SK-N-SH (cell line): ENCODE measurements around the gene CUL1. TPM values are rescaled to one million over a fixed set of nuclear protein-coding genes. Genes with fewer than 3 reads are reported as not detected.
"Not testable (repeated sequence)": the region's sequence is repeated elsewhere in the genome, so short reads cannot be mapped to it uniquely, and the experiment has no call there.

Experiments
- CTCF ChIA-PET: fragments of 300-600, 350-600 bp; formaldehyde crosslinking; extraction: SDS; loops from one replicate; lab custom pipeline; 2021; lab: Yijun Ruan, JAX
- POLR2A ChIA-PET: fragments of 350-600 bp; sonication (Branson Sonifier 250); formaldehyde crosslinking; extraction: SDS; loops from one replicate; lab custom pipeline; 2020; ENCODE audit warnings: antibody characterized with exemption, inconsistent platforms; lab: Yijun Ruan, JAX
- DNase-seq: peaks from one replicate; pipeline ENCODE4 v3.0.0; 2012
- H2AFZ ChIP-seq: fragments of 200-600 bp; sonication (generic); 2 replicates; pipeline ENCODE4 v1.8.1; 2016; ENCODE audit warnings: antibody characterized with exemption, mild to moderate bottlenecking, low read depth
- H3F3A ChIP-seq: fragments of 200-600 bp; sonication (generic); replicated peaks from 2 replicates; pipeline ENCODE3; 2016; ENCODE audit warnings: antibody characterized with exemption, mild to moderate bottlenecking; ENCODE audit not compliant: insufficient read depth
- H3K27ac ChIP-seq, 2 experiments: fragments of 200-500 bp in 1 of 2; fragments of 200-600 bp in 1 of 2; sonication (Bioruptor generic) in 1 of 2; sonication (generic), shearing (Covaris generic) in 1 of 2; 2 replicates each; pipeline versions ENCODE4 v1.5.1 to v1.6.1; 2014 to 2016; ENCODE audit warnings: low read depth in 2 of 2, inconsistent platforms in 1 of 2, low read length in 1 of 2, mild to moderate bottlenecking in 1 of 2, mixed read lengths in 1 of 2
- H3K27me3 ChIP-seq: fragments of 200-600 bp; sonication (generic), shearing (Covaris generic); 2 replicates; pipeline ENCODE4 v1.6.1; 2016; ENCODE audit warnings: mixed run types; ENCODE audit not compliant: insufficient read depth
- H3K36me3 ChIP-seq, 2 experiments: fragments of 200-500 bp in 1 of 2; fragments of 200-600 bp in 1 of 2; sonication (Bioruptor generic) in 1 of 2; sonication (generic) in 1 of 2; replicated peaks in 1 of 2; 2 replicates each; pipeline versions ENCODE3 to v1.5.1; 2014 to 2016; ENCODE audit warnings: low read length in 1 of 2, mild to moderate bottlenecking in 1 of 2; ENCODE audit not compliant: insufficient read depth in 2 of 2, control insufficient read depth in 1 of 2
- H3K4me1 ChIP-seq, 2 experiments: fragments of 200-500 bp in 1 of 2; fragments of 200-600 bp in 1 of 2; sonication (Bioruptor generic) in 1 of 2; sonication (generic), shearing (Covaris generic) in 1 of 2; 2 replicates each; pipeline versions ENCODE4 v1.5.1 to v1.6.1; 2014 to 2016; ENCODE audit warnings: low read depth in 1 of 2, low read length in 1 of 2, mixed run types in 1 of 2; ENCODE audit not compliant: insufficient read depth in 2 of 2, control insufficient read depth in 1 of 2
- H3K4me2 ChIP-seq: fragments of 200-600 bp; sonication (generic), shearing (Covaris generic); 2 replicates; pipeline ENCODE4 v1.6.1; 2017; ENCODE audit warnings: mixed run types
- H3K4me3 ChIP-seq, 2 experiments: fragments of 200-500 bp in 1 of 2; fragments of 200-600 bp in 1 of 2; sonication (Bioruptor generic) in 1 of 2; sonication (generic), shearing (Covaris generic) in 1 of 2; 2 replicates each; pipeline versions ENCODE4 v1.5.1 to v1.8.1; 2014 to 2016; ENCODE audit warnings: low read depth in 2 of 2, inconsistent platforms in 1 of 2, low read length in 1 of 2, mild to moderate bottlenecking in 1 of 2, mixed read lengths in 1 of 2, moderate library complexity in 1 of 2
- H3K79me2 ChIP-seq: fragments of 200-600 bp; sonication (generic); 2 replicates; pipeline ENCODE4 v1.8.1; 2017; ENCODE audit warnings: mild to moderate bottlenecking; ENCODE audit not compliant: insufficient read depth
- H3K9ac ChIP-seq: fragments of 200-600 bp; sonication (generic); 2 replicates; pipeline ENCODE4 v1.6.1; 2017; ENCODE audit warnings: mixed run types
- H3K9me2 ChIP-seq: fragments of 200-600 bp; sonication (generic); 2 replicates; pipeline ENCODE4 v1.6.1; 2017; ENCODE audit warnings: mixed run types
- H3K9me3 ChIP-seq: fragments of 200-600 bp; sonication (generic); 2 replicates; pipeline ENCODE4 v1.6.1; 2017; ENCODE audit warnings: mixed run types, mild to moderate bottlenecking, moderate library complexity
- H4K20me1 ChIP-seq: fragments of 200-600 bp; sonication (generic); 2 replicates; pipeline ENCODE4 v1.6.1; 2017; ENCODE audit warnings: mild to moderate bottlenecking, mixed run types; ENCODE audit not compliant: insufficient read depth
- CHD2 ChIP-seq: fragments of 150-350 bp; IDR thresholded peaks from 2 replicates; pipeline ENCODE4 v1.6.1; 2018; ENCODE audit warnings: low read length; ENCODE audit not compliant: partially characterized antibody
- ELF1 ChIP-seq: IDR thresholded peaks from 2 replicates; pipeline ENCODE4 v1.4.0; 2012
- EP300 ChIP-seq, 2 experiments: IDR thresholded peaks; 2 replicates each; pipeline versions ENCODE4 v1.4.0 to v1.6.1; 2012; ENCODE audit warnings: borderline replicate concordance in 1 of 2, low read depth in 1 of 2, low read length in 1 of 2
- FOXJ3 ChIP-seq: sonication (generic); formaldehyde crosslinking; IDR thresholded peaks from 2 replicates; pipeline ENCODE4 v1.5.1; 2020; ENCODE audit warnings: mild to moderate bottlenecking, missing genetic modification reagents
- FOXM1 ChIP-seq: IDR thresholded peaks from 2 replicates; pipeline ENCODE4 v1.4.0; 2012; ENCODE audit warnings: low read depth, mild to moderate bottlenecking
- GABPA ChIP-seq: IDR thresholded peaks from 2 replicates; pipeline ENCODE4 v1.4.0; 2012; ENCODE audit warnings: low read depth, mild to moderate bottlenecking
- GATA2 ChIP-seq: sonication (generic); formaldehyde crosslinking; IDR thresholded peaks from 2 replicates; pipeline ENCODE4 v1.5.0; 2020; ENCODE audit warnings: mild to moderate bottlenecking, missing genetic modification reagents
- MEF2A ChIP-seq: IDR thresholded peaks from 2 replicates; pipeline ENCODE4 v1.4.0; 2012; ENCODE audit warnings: low read depth, borderline replicate concordance
- NFIC ChIP-seq: IDR thresholded peaks from 2 replicates; pipeline ENCODE4 v1.4.0; 2012; ENCODE audit warnings: borderline replicate concordance
- RAD21 ChIP-seq: IDR thresholded peaks from 2 replicates; pipeline ENCODE4 v1.6.1; 2012; ENCODE audit warnings: mild to moderate bottlenecking, low read length
- RCOR1 ChIP-seq: fragments of 150-350 bp; IDR thresholded peaks from 2 replicates; pipeline ENCODE4 v1.6.1; 2017; ENCODE audit warnings: antibody characterized with exemption, low read length
- TAF1 ChIP-seq: IDR thresholded peaks from 2 replicates; pipeline ENCODE4 v1.6.1; 2012; ENCODE audit warnings: low read depth, mild to moderate bottlenecking, low read length, moderate library complexity, borderline replicate concordance
- TEAD4 ChIP-seq: IDR thresholded peaks from 2 replicates; pipeline ENCODE4 v1.4.0; 2012; ENCODE audit warnings: mild to moderate bottlenecking, borderline replicate concordance; ENCODE audit not compliant: insufficient read depth
- YY1 ChIP-seq: IDR thresholded peaks from 2 replicates; pipeline ENCODE4 v1.4.0; 2012; ENCODE audit warnings: low read depth, mild to moderate bottlenecking
- ZBTB33 ChIP-seq: IDR thresholded peaks from 2 replicates; pipeline ENCODE4 v1.4.0; 2012; ENCODE audit warnings: low read depth, borderline replicate concordance
- WGBS: methylation state at CpG from one replicate; pipeline ENCODE4 v1.1.6; 2017; ENCODE audit warnings: low lambda C conversion rate; 5-methylcytosine and 5-hydroxymethylcytosine counted together
- polyA plus RNA-seq, 3 experiments: library from polyadenylated mRNA; depleted of rRNA; stranded (reverse); fragments of >200 nt; gene quantifications; 2 replicates each; pipeline ENCODE4 v1.2.3, GENCODE V29; 2012
- TF ChIP-seq, protein P1 (sequence below): IDR thresholded peaks from 2 replicates; pipeline ENCODE4 v1.4.0; 2012; ENCODE audit warnings: low read depth

CUL1 gene
- polyA plus RNA-seq, 1 of the 3 experiments (the other 2 are of a cell fraction): 45.2 TPM

GRCh38 chr7:148708026-148708885, 9.6 kb downstream of the CUL1 start (continued):
- no peak for TF ChIP-seq EP300 (IDR thresholded peaks at IDR 0.05; ENCODE audit: borderline replicate concordance in 1 of 2, low read depth in 1 of 2, low read length in 1 of 2)
- no peak for TF ChIP-seq NFIC

GRCh38 chr7:148709014-148709413, 10.3 kb downstream of the CUL1 start:
- Histone ChIP-seq H3K36me3 (peaks cover 0 to 3% of the 10 kb centered on the region in 2 experiments), H2AFZ (no peak overlapping the region), H3K9me3 (no peaks in the 10 kb centered on the region), H3K4me2 (no peak overlapping the region), H3K27me3 (no peaks in the 10 kb centered on the region), H3K4me3 (no peak overlapping the region), H3K27ac (no peak overlapping the region), H3K9ac (no peak overlapping the region), H3F3A (peaks cover 8% of the 10 kb centered on the region), H3K4me1 (peaks cover 16 to 31% of the 10 kb centered on the region in 2 experiments; a peak in 3 of 4 replicates), H4K20me1 (peaks cover 98% of the 10 kb centered on the region), H3K79me2 (peaks cover 100% of the 10 kb centered on the region)
- DNase-seq: no peak
- CTCF ChIA-PET: interaction anchor here (1.2 to 3.9 kb wide), 3 partner anchors 12 to 124 kb away, joined by 3 to 18 read pairs (median 4); no protein-coding TSS in a partner anchor
- WGBS: 95% methylated on average over 6 of the region's 6 CpGs
- POLR2A ChIA-PET: interaction anchor here (1.5 kb wide), 1 partner anchor 10 kb away, joined by 3 read pairs; the partner anchor contains the start of gene CUL1
- no peak for TF ChIP-seq TAF1
- TF ChIP-seq RCOR1: no peak
- no peak for TF ChIP-seq GATA2 (CRISPR knock-in tag)
- no peak for TF ChIP-seq ZBTB33
- no peak for TF ChIP-seq RAD21
- no peak for TF ChIP-seq ELF1
- no peak for TF ChIP-seq FOXM1
- TF ChIP-seq NFIC: no peak
- TF ChIP-seq YY1: no peak
- no peak for TF ChIP-seq FOXJ3 (CRISPR knock-in tag)
- TF ChIP-seq MEF2A: no peak
- no peak for TF ChIP-seq CHD2
- no peak for TF ChIP-seq TEAD4
- TF ChIP-seq, protein P1, sequence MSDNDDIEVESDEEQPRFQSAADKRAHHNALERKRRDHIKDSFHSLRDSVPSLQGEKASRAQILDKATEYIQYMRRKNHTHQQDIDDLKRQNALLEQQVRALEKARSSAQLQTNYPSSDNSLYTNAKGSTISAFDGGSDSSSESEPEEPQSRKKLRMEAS: no peak
- TF ChIP-seq GABPA: no peak
- TF ChIP-seq, all 33 proteins: peak for 0
- H3K9me2 ChIP-seq: no peaks in the 10 kb centered on the region

- H3K9ac ChIP-seq, H3K27ac ChIP-seq, DNase-seq, H3K4me3 ChIP-seq, H3K9me3 ChIP-seq, H2AFZ ChIP-seq, H3K4me2 ChIP-seq, POLR2A ChIA-PET, H3K9me2 ChIP-seq, H3F3A ChIP-seq, H3K27me3 ChIP-seq, H3K36me3 ChIP-seq: not testable (repeated sequence)
- WGBS: 95% methylated on average over 17 of the region's 17 CpGs
- Histone ChIP-seq H3K79me2 (peaks cover 100% of the 10 kb centered on the region), H4K20me1 (peaks cover 98% of the 10 kb centered on the region), H3K4me1 (peaks cover 8 to 27% of the 10 kb centered on the region in 2 experiments; a peak in 3 of 4 replicates)
- CTCF ChIA-PET: interaction anchor here (0.6 to 3.9 kb wide), 6 partner anchors 10 to 1423 kb away, joined by 3 to 18 read pairs (median 3); no protein-coding TSS in a partner anchor
Observed at GRCh38 chr7:148710426-148710825, 11.7 kb downstream of the CUL1 start.
